Activated CD8-positive, alpha-beta memory T cell treated with anti-CD3 and anti-CD28 coated beads, Interleukin-2, amount 10 ng/mL, durations not matched to agents 7 days and 5 days (primary cell): ENCODE measurements around the gene SAFB2. TPM values are rescaled to one million over a fixed set of nuclear protein-coding genes. Genes with fewer than 3 reads are reported as not detected.

Experiments
- ATAC-seq: fragments of 150-1000 bp; cut with Tn5 transposase; one replicate; pipeline ENCODE4 v1.10.0; 2021; ENCODE audit warnings: moderate library complexity
- CTCF ChIA-PET: fragments of 350-600 bp; sonication (Branson Sonifier 250); formaldehyde crosslinking; loops from one replicate; lab custom pipeline; 2021; ENCODE audit warnings: antibody characterized with exemption; lab: Charles Lee
- DNase-seq: peaks from one replicate; pipeline ENCODE4 v3.0.0-alpha.2; 2020
- H3K27ac Mint-ChIP-seq: one replicate; pipeline ENCODE4 v1.8.0; 2021; ENCODE audit warnings: mild to moderate bottlenecking, mixed read lengths
- H3K27me3 Mint-ChIP-seq: one replicate; pipeline ENCODE4 v1.8.0; 2021; ENCODE audit warnings: mixed read lengths
- H3K36me3 Mint-ChIP-seq: one replicate; pipeline ENCODE4 v1.8.0; 2021; ENCODE audit warnings: mild to moderate bottlenecking, mixed read lengths
- H3K4me1 Mint-ChIP-seq: one replicate; pipeline ENCODE4 v1.8.0; 2021; ENCODE audit warnings: mixed read lengths
- H3K4me3 Mint-ChIP-seq: one replicate; pipeline ENCODE4 v1.8.0; 2021; ENCODE audit warnings: mild to moderate bottlenecking, moderate library complexity, mixed read lengths
- H3K9me3 Mint-ChIP-seq: one replicate; pipeline ENCODE4 v1.8.0; 2022; ENCODE audit warnings: low read depth, mixed read lengths
- total RNA-seq, 2 experiments: library from RNA; stranded (reverse); gene quantifications; one replicate each; pipeline ENCODE4 v1.2.3, GENCODE V29; 2021

Gene SAFB2
- total RNA-seq, 2 experiments from 2014 or later, result 110 to 125 TPM

GRCh38 chr19:5592531-5593342 is 29.8 kb downstream of the SAFB2 start:
- CTCF ChIA-PET, result interaction anchor here (0.5 kb wide), 1 partner anchor 747 kb away, joined by 3 read pairs; no protein-coding TSS in a partner anchor
- ATAC-seq, result no peak
- Mint-ChIP-seq H3K9me3 (no peaks in the 10 kb centered on the region), H3K27ac (no peak overlapping the region), H3K4me3 (no peak overlapping the region), H3K4me1 (no peaks in the 10 kb centered on the region), H3K27me3 (no peaks in the 10 kb centered on the region), H3K36me3 (peaks cover 54% of the 10 kb centered on the region)
- DNase-seq, result no peak

GRCh38 chr19:5591476-5591875 is 31.1 kb downstream of the SAFB2 start:
- H3K27me3 Mint-ChIP-seq, result no peaks in the 10 kb centered on the region
- no peak overlapping the region for H3K4me3 Mint-ChIP-seq
- no peak for ATAC-seq
- no peak for DNase-seq
- H3K4me1 Mint-ChIP-seq, result peaks cover 2% of the 10 kb centered on the region
- CTCF ChIA-PET, result no interaction called here
- peaks cover 53% of the 10 kb centered on the region for H3K36me3 Mint-ChIP-seq
- H3K27ac Mint-ChIP-seq, result no peak overlapping the region
- no peaks in the 10 kb centered on the region for H3K9me3 Mint-ChIP-seq

GRCh38 chr19:5590865-5591154 is 31.8 kb downstream of the SAFB2 start:
- no peak for ATAC-seq
- H3K4me1 Mint-ChIP-seq, result peaks cover 5% of the 10 kb centered on the region
- CTCF ChIA-PET, result no interaction called here
- H3K9me3 Mint-ChIP-seq, result no peaks in the 10 kb centered on the region
- H3K27me3 Mint-ChIP-seq, result no peaks in the 10 kb centered on the region
- peaks cover 50% of the 10 kb centered on the region for H3K36me3 Mint-ChIP-seq
- no peak overlapping the region for H3K27ac Mint-ChIP-seq
- H3K4me3 Mint-ChIP-seq, result no peak overlapping the region
- DNase-seq, result no peak

GRCh38 chr19:5590151-5590864 is 32.3 kb downstream of the SAFB2 start:
- Mint-ChIP-seq H3K9me3 (no peaks in the 10 kb centered on the region), H3K27ac (no peak overlapping the region), H3K36me3 (peaks cover 47% of the 10 kb centered on the region), H3K4me1 (peaks cover 6% of the 10 kb centered on the region), H3K4me3 (no peak overlapping the region), H3K27me3 (no peaks in the 10 kb centered on the region)
- CTCF ChIA-PET, result no interaction called here
- DNase-seq (no peak), ATAC-seq (no peak)

- H3K9me3 Mint-ChIP-seq, result no peaks in the 10 kb centered on the region
- ATAC-seq (no peak), DNase-seq (no peak)
- peaks cover 6% of the 10 kb centered on the region for H3K4me1 Mint-ChIP-seq
- H3K4me3 Mint-ChIP-seq, result no peak overlapping the region
- peaks cover 41% of the 10 kb centered on the region for H3K36me3 Mint-ChIP-seq
- no peaks in the 10 kb centered on the region for H3K27me3 Mint-ChIP-seq
- H3K27ac Mint-ChIP-seq, result no peak overlapping the region
- CTCF ChIA-PET, result no interaction called here
Observed at GRCh38 chr19:5588906-5589676, 33.5 kb downstream of the SAFB2 start.

GRCh38 chr19:5588441-5588840 is 34.1 kb downstream of the SAFB2 start:
- Mint-ChIP-seq H3K36me3 (peaks cover 39% of the 10 kb centered on the region), H3K9me3 (no peaks in the 10 kb centered on the region), H3K27ac (no peak overlapping the region), H3K4me3 (no peak overlapping the region), H3K4me1 (peaks cover 6% of the 10 kb centered on the region), H3K27me3 (no peaks in the 10 kb centered on the region)
- CTCF ChIA-PET, result no interaction called here
- no peak for DNase-seq
- no peak for ATAC-seq

- H3K27ac Mint-ChIP-seq, result no peak overlapping the region
- H3K4me1 Mint-ChIP-seq, result peaks cover 6% of the 10 kb centered on the region
- peaks cover 31% of the 10 kb centered on the region for H3K36me3 Mint-ChIP-seq
Observed at GRCh38 chr19:5587661-5588060, 34.9 kb downstream of the SAFB2 start.

GRCh38 chr19:5587071-5587455 is 35.5 kb downstream of the SAFB2 start:
- peaks cover 6% of the 10 kb centered on the region for H3K4me1 Mint-ChIP-seq
- no peak overlapping the region for H3K4me3 Mint-ChIP-seq
- no peaks in the 10 kb centered on the region for H3K27me3 Mint-ChIP-seq
- H3K9me3 Mint-ChIP-seq, result no peaks in the 10 kb centered on the region
- peaks cover 27% of the 10 kb centered on the region for H3K36me3 Mint-ChIP-seq
- no peak for DNase-seq
- CTCF ChIA-PET, result no interaction called here
- no peak for ATAC-seq
- no peak overlapping the region for H3K27ac Mint-ChIP-seq

More at GRCh38 chr19:5587661-5588060, 34.9 kb downstream of the SAFB2 start:
- Mint-ChIP-seq H3K9me3 (no peaks in the 10 kb centered on the region), H3K27me3 (no peaks in the 10 kb centered on the region), H3K4me3 (no peak overlapping the region)
- CTCF ChIA-PET, result no interaction called here
- DNase-seq (no peak), ATAC-seq (no peak)

- CTCF ChIA-PET, result no interaction called here
- Mint-ChIP-seq H3K4me1 (peaks cover 6% of the 10 kb centered on the region), H3K9me3 (no peaks in the 10 kb centered on the region), H3K27ac (no peak overlapping the region), H3K4me3 (no peak overlapping the region), H3K36me3 (peaks cover 23% of the 10 kb centered on the region), H3K27me3 (no peaks in the 10 kb centered on the region)
- no peak for ATAC-seq
- no peak for DNase-seq
Observed at GRCh38 chr19:5586300-5587070, 36.1 kb downstream of the SAFB2 start.

- H3K36me3 Mint-ChIP-seq, result peaks cover 20% of the 10 kb centered on the region
- ATAC-seq (no peak), DNase-seq (no peak)
- H3K9me3 Mint-ChIP-seq, result no peaks in the 10 kb centered on the region
- CTCF ChIA-PET, result interaction anchor here (1.1 kb wide), 1 partner anchor 9 kb away, joined by 3 read pairs; no protein-coding TSS in a partner anchor
- H3K4me1 Mint-ChIP-seq, result peaks cover 6% of the 10 kb centered on the region
- no peak overlapping the region for H3K4me3 Mint-ChIP-seq
- H3K27me3 Mint-ChIP-seq, result no peaks in the 10 kb centered on the region
- no peak overlapping the region for H3K27ac Mint-ChIP-seq
Observed at GRCh38 chr19:5585461-5586299, 36.9 kb downstream of the SAFB2 start.

GRCh38 chr19:5580161-5580571 is 42.4 kb downstream of the SAFB2 start:
- CTCF ChIA-PET, result interaction anchor here (1.0 kb wide), 1 partner anchor 18 kb away, joined by 3 read pairs; no protein-coding TSS in a partner anchor
- Mint-ChIP-seq H3K4me3 (no peak overlapping the region), H3K9me3 (no peaks in the 10 kb centered on the region), H3K27ac (no peak overlapping the region), H3K4me1 (peaks cover 3% of the 10 kb centered on the region), H3K27me3 (no peaks in the 10 kb centered on the region), H3K36me3 (no peaks in the 10 kb centered on the region)
- no peak for DNase-seq
- no peak for ATAC-seq

GRCh38 chr19:5579697-5580096 is 42.9 kb downstream of the SAFB2 start:
- DNase-seq, result no peak
- CTCF ChIA-PET, result no interaction called here
- H3K36me3 Mint-ChIP-seq, result no peaks in the 10 kb centered on the region
- no peak for ATAC-seq
- H3K4me1 Mint-ChIP-seq, result peaks cover 3% of the 10 kb centered on the region
- H3K4me3 Mint-ChIP-seq, result no peak overlapping the region
- H3K27me3 Mint-ChIP-seq, result no peaks in the 10 kb centered on the region
- no peaks in the 10 kb centered on the region for H3K9me3 Mint-ChIP-seq
- no peak overlapping the region for H3K27ac Mint-ChIP-seq
